HEK293 (cell line): Measurements from ENCODE around the gene WWOX.

Experiments
- CTCF ChIA-PET: fragments of 350-600 bp; formaldehyde crosslinking; extraction: SDS; loops from one replicate; lab custom pipeline; 2021; ENCODE audit warnings: antibody characterized with exemption; lab: Yijun Ruan, JAX
- POLR2A ChIA-PET: fragments of 300-600 bp; formaldehyde crosslinking; extraction: SDS; loops from one replicate; lab custom pipeline; 2020; ENCODE audit warnings: antibody characterized with exemption, inconsistent platforms; lab: Yijun Ruan, JAX
- H3K27ac ChIP-seq: fragments of 200-500 bp; sonication (Bioruptor generic); 2 replicates; pipeline ENCODE4 v1.5.1; 2014; ENCODE audit warnings: low read depth, low read length, control low read depth, inconsistent platforms; ENCODE audit errors: extremely low read depth
- H3K36me3 ChIP-seq, 2 experiments: fragments of 200-500 bp in 1 of 2; sonication (Bioruptor generic) in 1 of 2; 1 replicate in 1 of 2; 2 replicates in 1 of 2; pipeline ENCODE4 v1.5.1; 2014 to 2017; ENCODE audit warnings: inconsistent platforms in 2 of 2, low read length in 2 of 2; ENCODE audit not compliant: control insufficient read depth in 2 of 2, insufficient read depth in 1 of 2
- H3K4me1 ChIP-seq: fragments of 200-500 bp; sonication (Bioruptor generic); 2 replicates; pipeline ENCODE4 v1.5.1; 2014; ENCODE audit warnings: mild to moderate bottlenecking, low read length, inconsistent platforms; ENCODE audit not compliant: control insufficient read depth, insufficient read depth
- H3K4me3 ChIP-seq: 2 replicates; pipeline ENCODE4 v1.5.1; 2011; ENCODE audit warnings: low read depth, mild to moderate bottlenecking, control low read depth, low read length, moderate library complexity
- H3K9me3 ChIP-seq: fragments of 200-500 bp; sonication (Bioruptor generic); 2 replicates; pipeline ENCODE4 v1.5.1; 2014; ENCODE audit warnings: low read depth, low read length, inconsistent platforms; ENCODE audit not compliant: control insufficient read depth, insufficient read depth
- BCL6B ChIP-seq: fragments of 450-650 bp; formaldehyde crosslinking; IDR thresholded peaks from 2 replicates; pipeline ENCODE4 v1.5.1; 2017; ENCODE audit warnings: missing biosample characterization, missing genetic modification characterization
- CTCF ChIP-seq: fragments of 450-650 bp; formaldehyde crosslinking; IDR thresholded peaks from 2 replicates; pipeline ENCODE4 v1.5.1; 2016; ENCODE audit warnings: missing biosample characterization, missing genetic modification characterization
- GLIS1 ChIP-seq: fragments of 450-650 bp; formaldehyde crosslinking; IDR thresholded peaks from 2 replicates; pipeline ENCODE4 v1.5.1; 2016; ENCODE audit warnings: missing biosample characterization, missing genetic modification characterization
- GLIS2 ChIP-seq: fragments of 450-650 bp; formaldehyde crosslinking; IDR thresholded peaks from 2 replicates; pipeline ENCODE4 v1.5.1; 2016; ENCODE audit warnings: missing biosample characterization, missing genetic modification characterization
- KLF17 ChIP-seq: fragments of 450-650 bp; formaldehyde crosslinking; IDR thresholded peaks from 2 replicates; pipeline ENCODE4 v1.5.1; 2016; ENCODE audit warnings: missing biosample characterization, missing genetic modification characterization
- TSHZ1 ChIP-seq: fragments of 450-650 bp; formaldehyde crosslinking; IDR thresholded peaks from 2 replicates; pipeline ENCODE4 v1.5.1; 2016; ENCODE audit warnings: missing biosample characterization, missing genetic modification characterization, borderline replicate concordance
- WT1 ChIP-seq: fragments of 450-650 bp; formaldehyde crosslinking; IDR thresholded peaks from 2 replicates; pipeline ENCODE4 v1.5.1; 2016; ENCODE audit warnings: missing biosample characterization, missing genetic modification characterization
- ZNF10 ChIP-seq: fragments of 450-650 bp; formaldehyde crosslinking; IDR thresholded peaks from 2 replicates; pipeline ENCODE4 v1.5.1; 2017; ENCODE audit warnings: missing biosample characterization, missing genetic modification characterization
- ZNF138 ChIP-seq: fragments of 450-650 bp; formaldehyde crosslinking; IDR thresholded peaks from 2 replicates; pipeline ENCODE4 v1.5.1; 2016; ENCODE audit warnings: missing biosample characterization, missing genetic modification characterization, borderline replicate concordance
- ZNF280C ChIP-seq: fragments of 450-650 bp; formaldehyde crosslinking; IDR thresholded peaks from 2 replicates; pipeline ENCODE4 v1.5.1; 2016; ENCODE audit warnings: missing biosample characterization, missing genetic modification characterization
- ZNF311 ChIP-seq: fragments of 450-650 bp; formaldehyde crosslinking; IDR thresholded peaks from 2 replicates; pipeline ENCODE4 v1.5.1; 2017; ENCODE audit warnings: missing biosample characterization, missing genetic modification characterization, borderline replicate concordance
- ZNF391 ChIP-seq: fragments of 450-650 bp; formaldehyde crosslinking; IDR thresholded peaks from 2 replicates; pipeline ENCODE4 v1.5.1; 2016; ENCODE audit warnings: low read depth, missing biosample characterization, missing genetic modification characterization, borderline replicate concordance
- ZNF518A ChIP-seq: fragments of 450-650 bp; formaldehyde crosslinking; conservative IDR thresholded peaks from 2 replicates; pipeline ENCODE4 v1.5.1; 2016; ENCODE audit warnings: low read depth, missing biosample characterization, missing genetic modification characterization
- ZNF530 ChIP-seq: fragments of 450-650 bp; formaldehyde crosslinking; IDR thresholded peaks from 2 replicates; pipeline ENCODE4 v1.5.1; 2016; ENCODE audit warnings: low read depth, missing biosample characterization, missing genetic modification characterization
- ZNF544 ChIP-seq: fragments of 450-650 bp; formaldehyde crosslinking; IDR thresholded peaks from 2 replicates; pipeline ENCODE4 v1.5.0; 2017; ENCODE audit warnings: missing biosample characterization, missing genetic modification characterization
- ZNF555 ChIP-seq: fragments of 450-650 bp; formaldehyde crosslinking; conservative IDR thresholded peaks from 2 replicates; pipeline ENCODE4 v1.5.1; 2017; ENCODE audit warnings: missing biosample characterization, mild to moderate bottlenecking, missing genetic modification characterization, inconsistent platforms
- ZNF561 ChIP-seq: fragments of 450-650 bp; IDR thresholded peaks from 2 replicates; pipeline ENCODE4 v1.5.1; 2018; ENCODE audit warnings: missing biosample characterization, missing genetic modification characterization, borderline replicate concordance
- ZNF571 ChIP-seq: fragments of 450-650 bp; formaldehyde crosslinking; IDR thresholded peaks from 2 replicates; pipeline ENCODE4 v1.5.0; 2017; ENCODE audit warnings: missing biosample characterization, missing genetic modification characterization
- ZNF837 ChIP-seq: fragments of 450-650 bp; formaldehyde crosslinking; IDR thresholded peaks from 2 replicates; pipeline ENCODE4 v1.5.1; 2016; ENCODE audit warnings: missing biosample characterization, missing genetic modification characterization

WWOX gene

GRCh38 chr16:78108451-78108850 is 9.0 kb downstream of the WWOX start:
- H3K4me1 ChIP-seq: no peaks in the 10 kb centered on the region
- TF ChIP-seq ZNF138 (tag by site-specific recombination): no peak
- no peak for TF ChIP-seq ZNF544 (tag by site-specific recombination)
- no peak for TF ChIP-seq CTCF
- peaks cover 18 to 32% of the 10 kb centered on the region in 2 experiments; a peak in 2 of 3 replicates for H3K36me3 ChIP-seq
- ChIA-PET CTCF (interaction anchor here (2.8 kb wide), 1 partner anchor 9 kb away, joined by 10 read pairs; the partner anchor contains the start of gene WWOX), POLR2A (no interaction called here)
- H3K9me3 ChIP-seq: no peaks in the 10 kb centered on the region
- H3K4me3 ChIP-seq: no peak overlapping the region
- no peak overlapping the region for H3K27ac ChIP-seq

GRCh38 chr16:78113258-78113657 is 13.8 kb downstream of the WWOX start:
- H3K4me1 ChIP-seq: no peaks in the 10 kb centered on the region
- no peak overlapping the region for H3K4me3 ChIP-seq
- no peak overlapping the region for H3K27ac ChIP-seq
- POLR2A ChIA-PET: interaction anchor here (0.5 kb wide), 1 partner anchor 12 kb away, joined by 3 read pairs; no protein-coding TSS in a partner anchor
- H3K9me3 ChIP-seq: no peaks in the 10 kb centered on the region
- CTCF ChIA-PET: interaction anchor here (0.7 to 1.0 kb wide), 2 partner anchors 14 to 1220 kb away, joined by 3 to 4 read pairs; partner anchors contain the start of gene WWOX
- H3K36me3 ChIP-seq: peaks cover 21 to 69% of the 10 kb centered on the region in 2 experiments
- no peak for TF ChIP-seq ZNF10
- TF ChIP-seq ZNF280C: no peak
- TF ChIP-seq ZNF561 (tag by site-specific recombination): no peak
- no peak for TF ChIP-seq ZNF555 (tag by site-specific recombination)
- no peak for TF ChIP-seq ZNF530 (tag by site-specific recombination)
- TF ChIP-seq ZNF837 (tag by site-specific recombination): no peak
- TF ChIP-seq BCL6B (tag by site-specific recombination): no peak
- TF ChIP-seq ZNF571 (tag by site-specific recombination): no peak
- TF ChIP-seq TSHZ1: no peak
- TF ChIP-seq ZNF391 (tag by site-specific recombination): no peak
- TF ChIP-seq KLF17 (tag by site-specific recombination): no peak
- TF ChIP-seq ZNF138 (tag by site-specific recombination): no peak
- TF ChIP-seq ZNF311 (tag by site-specific recombination): no peak
- TF ChIP-seq ZNF518A (tag by site-specific recombination): no peak
- TF ChIP-seq GLIS1: no peak
- TF ChIP-seq GLIS2 (tag by site-specific recombination): no peak
- TF ChIP-seq WT1 (tag by site-specific recombination): no peak
